A673 (cell line): ENCODE measurements around the gene CTDSP2. TPM values are rescaled to one million over a fixed set of nuclear protein-coding genes. Genes with fewer than 3 reads are reported as not detected.

Experiments
- BruUV-seq: library from RNA; stranded (reverse); fragments of 400-500 nt; replicated peaks from 2 replicates; lab custom pipeline; 2021; lab: Mats Ljungman, UMichigan
- CTCF ChIA-PET: fragments of 300-600 bp; sonication (Branson Sonifier 250); formaldehyde crosslinking; loops from one replicate; lab custom pipeline; 2022; ENCODE audit warnings: antibody characterized with exemption; lab: Charles Lee
- POLR2A ChIA-PET: fragments of 300-600 bp; sonication (Branson Sonifier 250); formaldehyde crosslinking; loops from one replicate; lab custom pipeline; 2022; ENCODE audit warnings: antibody characterized with exemption; ENCODE audit not compliant: low non-redundant PET; lab: Charles Lee
- DNase-seq: peaks from one replicate; pipeline ENCODE4 v3.0.0-alpha.2; 2015; ENCODE audit warnings: low spot score
- H3K27ac ChIP-seq: fragments of 200-600 bp; sonication (generic); 2 replicates; pipeline ENCODE4 v1.5.1; 2016; ENCODE audit warnings: mixed run types, low read depth, mild to moderate bottlenecking, mixed read lengths, antibody characterized with exemption, low read length; ENCODE audit not compliant: poor library complexity, severe bottlenecking
- H3K27me3 ChIP-seq: fragments of 200-600 bp; sonication (generic); replicated peaks from 2 replicates; pipeline ENCODE4 v1.6.1; 2017; ENCODE audit warnings: mixed run types, low read depth, mild to moderate bottlenecking, mixed read lengths, antibody characterized with exemption, low read length; ENCODE audit not compliant: insufficient read depth, poor library complexity
- H3K36me3 ChIP-seq: fragments of 200-600 bp; sonication (generic); 2 replicates; pipeline ENCODE4 v1.6.1; 2016; ENCODE audit warnings: mixed run types, mild to moderate bottlenecking, mixed read lengths, antibody characterized with exemption, low read length; ENCODE audit not compliant: insufficient read depth, poor library complexity, severe bottlenecking
- H3K4me1 ChIP-seq: fragments of 200-600 bp; sonication (generic); 2 replicates; pipeline ENCODE4 v1.6.1; 2017; ENCODE audit warnings: mixed run types, mild to moderate bottlenecking, mixed read lengths, antibody characterized with exemption, low read length; ENCODE audit not compliant: insufficient read depth, poor library complexity, severe bottlenecking
- H3K4me3 ChIP-seq: fragments of 200-600 bp; sonication (generic); 2 replicates; pipeline ENCODE4 v1.5.1; 2016; ENCODE audit warnings: low read depth, mixed run types, mild to moderate bottlenecking, mixed read lengths, low read length; ENCODE audit not compliant: poor library complexity, severe bottlenecking
- H3K9me3 ChIP-seq: fragments of 200-600 bp; sonication (generic); 2 replicates; pipeline ENCODE4 v1.6.1; 2016; ENCODE audit warnings: mixed run types, low read depth, mild to moderate bottlenecking, mixed read lengths, antibody characterized with exemption, low read length; ENCODE audit not compliant: poor library complexity, severe bottlenecking
- EZH2 ChIP-seq: fragments of 200-600 bp; sonication (generic); IDR thresholded peaks from 2 replicates; pipeline ENCODE4 v1.6.1; 2017; ENCODE audit warnings: borderline replicate concordance, low read depth, mild to moderate bottlenecking, mixed read lengths, antibody characterized with exemption, low read length; ENCODE audit not compliant: poor library complexity, severe bottlenecking
- intact Hi-C: fragments of 100-400 bp; cut with micrococcal nuclease; formaldehyde crosslinking; loops from one replicate; pipeline ENCODE4 v1.10.0; 2022; ENCODE audit not compliant: unreplicated experiment
- total RNA-seq: library from RNA; stranded (reverse); gene quantifications from 2 replicates; pipeline ENCODE4 v1.2.3, GENCODE V29; 2021
- TF ChIP-seq, protein P1 (sequence below): fragments of 300-800, 200-600 bp; sonication (generic); conservative IDR thresholded peaks from 2 replicates; pipeline ENCODE4 v1.5.1; 2017; ENCODE audit warnings: low read depth, mild to moderate bottlenecking, antibody characterized with exemption, low read length, moderate library complexity, mixed read lengths

The CTDSP2 gene
- total RNA-seq, 1 experiment from 2014 or later = 115 TPM

DNA sequence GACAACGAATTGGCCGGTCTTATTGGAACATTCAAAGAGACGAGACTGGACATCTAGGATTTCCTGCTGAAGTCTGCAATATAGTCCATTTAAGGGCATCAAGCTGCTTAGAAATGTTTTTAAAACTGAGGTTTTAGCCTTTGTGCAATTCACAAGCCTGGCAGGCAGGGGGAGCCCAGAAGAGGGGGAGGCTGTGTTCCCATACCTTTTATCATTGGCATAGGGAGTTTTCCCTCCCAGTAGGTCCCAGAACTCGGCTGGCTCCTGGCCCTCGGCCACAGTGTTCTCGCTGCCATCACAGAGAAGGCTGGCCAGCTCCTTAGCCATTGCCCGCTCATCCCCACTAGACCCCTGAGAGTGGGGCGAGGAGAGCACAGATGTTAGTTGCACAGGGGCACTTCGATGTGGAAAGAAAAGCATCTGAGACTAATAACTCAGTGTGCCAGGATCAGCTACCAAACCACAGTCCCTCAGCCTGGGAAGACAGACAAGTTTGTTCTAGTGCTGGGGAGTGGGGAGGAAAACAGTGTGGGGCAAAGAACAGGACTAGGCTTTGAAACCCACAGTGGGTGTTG is 43.1 kb downstream of the CTDSP2 start:
- peak; percentile 66 for DNase-seq
- H3K36me3 ChIP-seq = peaks cover 6% of the 10 kb centered on the region
- no peaks in the 10 kb centered on the region for H3K4me1 ChIP-seq
- ChIA-PET POLR2A (no interaction called here), CTCF (interaction anchor here (1.5 kb wide), 1 partner anchor 20 kb away, joined by 4 read pairs; the partner anchor contains the start of gene TSFM)
- intact Hi-C loops = loop anchor here (1.0 kb wide), 1 partner anchor 102 kb away; no protein-coding TSS in a partner anchor
- no peak overlapping the region for H3K27ac ChIP-seq
- no peak overlapping the region for H3K4me3 ChIP-seq
- no TSS peak for BruUV-seq
- H3K9me3 ChIP-seq = no peaks in the 10 kb centered on the region
- TF ChIP-seq EZH2 = no peak
- TF ChIP-seq, protein P1, sequence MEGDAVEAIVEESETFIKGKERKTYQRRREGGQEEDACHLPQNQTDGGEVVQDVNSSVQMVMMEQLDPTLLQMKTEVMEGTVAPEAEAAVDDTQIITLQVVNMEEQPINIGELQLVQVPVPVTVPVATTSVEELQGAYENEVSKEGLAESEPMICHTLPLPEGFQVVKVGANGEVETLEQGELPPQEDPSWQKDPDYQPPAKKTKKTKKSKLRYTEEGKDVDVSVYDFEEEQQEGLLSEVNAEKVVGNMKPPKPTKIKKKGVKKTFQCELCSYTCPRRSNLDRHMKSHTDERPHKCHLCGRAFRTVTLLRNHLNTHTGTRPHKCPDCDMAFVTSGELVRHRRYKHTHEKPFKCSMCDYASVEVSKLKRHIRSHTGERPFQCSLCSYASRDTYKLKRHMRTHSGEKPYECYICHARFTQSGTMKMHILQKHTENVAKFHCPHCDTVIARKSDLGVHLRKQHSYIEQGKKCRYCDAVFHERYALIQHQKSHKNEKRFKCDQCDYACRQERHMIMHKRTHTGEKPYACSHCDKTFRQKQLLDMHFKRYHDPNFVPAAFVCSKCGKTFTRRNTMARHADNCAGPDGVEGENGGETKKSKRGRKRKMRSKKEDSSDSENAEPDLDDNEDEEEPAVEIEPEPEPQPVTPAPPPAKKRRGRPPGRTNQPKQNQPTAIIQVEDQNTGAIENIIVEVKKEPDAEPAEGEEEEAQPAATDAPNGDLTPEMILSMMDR = peak; percentile 86
- no peaks in the 10 kb centered on the region for H3K27me3 ChIP-seq

DNA sequence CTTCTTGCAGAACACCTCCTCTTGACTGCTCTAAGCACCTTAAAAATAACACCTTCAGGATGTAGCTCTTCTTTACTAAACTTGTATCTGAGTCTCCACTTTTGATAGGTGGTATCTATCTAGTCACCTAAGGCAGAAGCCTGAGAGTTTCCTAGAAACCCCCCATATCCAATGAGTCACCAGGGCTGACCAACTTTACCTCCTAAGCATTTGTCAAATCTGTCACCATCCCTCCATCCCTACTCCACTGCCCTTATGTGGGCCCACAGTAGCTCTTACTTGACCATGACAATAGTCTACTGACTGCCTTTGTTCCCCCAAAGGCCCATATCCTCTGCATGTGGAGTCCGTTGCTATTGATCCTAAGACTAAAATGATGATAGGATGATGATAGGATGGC is 43.9 kb downstream of the CTDSP2 start:
- no TSS peak for BruUV-seq
- intact Hi-C loops = loop anchor here (1.0 kb wide), 1 partner anchor 103 kb away; no protein-coding TSS in a partner anchor
- no peak for DNase-seq
- CTCF ChIA-PET = interaction anchor here (1.5 kb wide), 1 partner anchor 20 kb away, joined by 4 read pairs; the partner anchor contains the start of gene TSFM
- no peaks in the 10 kb centered on the region for H3K27me3 ChIP-seq
- H3K36me3 ChIP-seq = peaks cover 6% of the 10 kb centered on the region
- H3K9me3 ChIP-seq = no peaks in the 10 kb centered on the region
- TF ChIP-seq, protein P1 = no peak
- TF ChIP-seq EZH2 = no peak
- POLR2A ChIA-PET = no interaction called here
- H3K27ac ChIP-seq = no peak overlapping the region
- no peaks in the 10 kb centered on the region for H3K4me1 ChIP-seq
- no peak overlapping the region for H3K4me3 ChIP-seq

DNA sequence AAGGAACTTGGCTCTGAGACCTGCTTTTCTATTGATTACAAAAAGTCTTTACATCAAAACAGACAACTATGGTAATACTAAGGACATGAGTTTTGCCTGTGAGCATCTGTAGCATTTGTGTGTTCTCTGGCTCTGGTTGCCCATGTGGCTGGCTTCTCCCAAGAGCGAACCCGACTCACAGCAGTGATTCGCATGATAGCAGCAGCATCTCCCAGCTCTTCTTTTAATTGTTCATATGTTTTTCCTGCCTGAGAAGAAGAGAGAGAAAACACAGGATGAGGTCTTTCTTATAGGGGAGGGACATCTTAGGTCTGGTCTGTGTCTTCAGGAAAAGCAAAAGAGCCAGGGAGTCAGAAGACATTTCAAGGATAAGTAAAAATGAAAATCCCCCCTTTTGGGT is 45.6 kb downstream of the CTDSP2 start:
- no peaks in the 10 kb centered on the region for H3K9me3 ChIP-seq
- BruUV-seq = no TSS peak
- intact Hi-C loops = no loop called here

More for the DNA sequence above, 45.6 kb downstream of the CTDSP2 start:
- Histone ChIP-seq H3K4me3 (no peak overlapping the region), H3K4me1 (no peaks in the 10 kb centered on the region), H3K36me3 (peaks cover 19% of the 10 kb centered on the region), H3K27me3 (no peaks in the 10 kb centered on the region), H3K27ac (no peak overlapping the region)
- DNase-seq = no peak
- POLR2A ChIA-PET = no interaction called here
- CTCF ChIA-PET = no interaction called here
- no peak for TF ChIP-seq EZH2
- TF ChIP-seq, protein P1 = no peak
